OCI-LY3 (cell line): Measurements from ENCODE around the gene SLC34A1.

Experiments
- H2AFZ ChIP-seq: fragments of 200-600, 300-600 bp; shearing (Covaris generic); 2 replicates; pipeline ENCODE4 v1.6.0; 2014; ENCODE audit warnings: antibody characterized with exemption, low read depth, low read length
- H3K27ac ChIP-seq: fragments of 200-600, 300-600 bp; sonication (generic); 2 replicates; pipeline ENCODE4 v1.5.1; 2014; ENCODE audit warnings: mild to moderate bottlenecking, low read length, moderate library complexity, mixed read lengths
- H3K27me3 ChIP-seq: fragments of 200-600, 300-600 bp; sonication (generic); 2 replicates; pipeline ENCODE4 v1.6.1; 2014; ENCODE audit warnings: low read depth, low read length, mixed read lengths
- H3K36me3 ChIP-seq: fragments of 200-600, 300-600 bp; sonication (generic); replicated peaks from 2 replicates; pipeline ENCODE3; 2014; ENCODE audit warnings: low read depth, low read length, mixed read lengths
- H3K4me1 ChIP-seq: fragments of 300-600, 200-600 bp; sonication (generic); 2 replicates; pipeline ENCODE4 v1.6.1; 2014; ENCODE audit warnings: low read length, mixed read lengths
- H3K4me2 ChIP-seq: fragments of 200-600, 300-600 bp; sonication (generic); 2 replicates; pipeline ENCODE4 v1.6.1; 2014; ENCODE audit warnings: low read length, mixed read lengths
- H3K4me3 ChIP-seq: fragments of 300-600, 200-600 bp; sonication (generic); 2 replicates; pipeline ENCODE4 v1.5.1; 2014; ENCODE audit warnings: antibody characterized with exemption, mild to moderate bottlenecking, low read length, moderate library complexity
- H3K79me2 ChIP-seq: fragments of 300-600, 200-600 bp; shearing (Covaris generic); 2 replicates; pipeline ENCODE4 v1.6.1; 2014; ENCODE audit warnings: mild to moderate bottlenecking, low read length, mixed read lengths
- H3K9ac ChIP-seq: fragments of 300-600, 200-600 bp; shearing (Covaris generic); 2 replicates; pipeline ENCODE4 v1.6.0; 2014; ENCODE audit warnings: mild to moderate bottlenecking, low read length, moderate library complexity
- H3K9me3 ChIP-seq: fragments of 200-600, 300-600 bp; shearing (Covaris generic); 2 replicates; pipeline ENCODE4 v1.6.1; 2014; ENCODE audit warnings: low read length, mixed read lengths; ENCODE audit not compliant: insufficient read depth
- H4K20me1 ChIP-seq: fragments of 200-600, 300-600 bp; sonication (generic); 2 replicates; pipeline ENCODE4 v1.6.1; 2016; ENCODE audit warnings: low read length, mixed read lengths; ENCODE audit not compliant: insufficient read depth
- CTCF ChIP-seq: fragments of 200-600, 300-600 bp; sonication (generic); IDR thresholded peaks from 2 replicates; pipeline ENCODE4 v1.5.1; 2014; ENCODE audit warnings: antibody characterized with exemption, low read length, low read depth
- EZH2phosphoT487 ChIP-seq: fragments of 200-600 bp; shearing (Covaris generic); IDR thresholded peaks from 2 replicates; pipeline ENCODE4 v1.6.1; 2018; ENCODE audit warnings: antibody characterized with exemption, mixed run types, low read depth

The SLC34A1 gene

GRCh38 chr5:177442066-177442826 lies 58.0 kb downstream of the SLC34A1 start:
- Histone ChIP-seq H2AFZ (no peak overlapping the region), H3K9me3 (no peaks in the 10 kb centered on the region), H3K27me3 (no peaks in the 10 kb centered on the region), H3K79me2 (no peaks in the 10 kb centered on the region), H3K4me1 (peaks cover 20% of the 10 kb centered on the region), H3K9ac (no peak overlapping the region), H3K4me3 (no peak overlapping the region), H4K20me1 (no peaks in the 10 kb centered on the region; the same call in 1 of the 2 replicates), H3K27ac (no peak overlapping the region), H3K36me3 (peaks cover 6% of the 10 kb centered on the region), H3K4me2 (no peak overlapping the region)
- TF ChIP-seq EZH2phosphoT487 (no peak), CTCF (no peak)

DNA sequence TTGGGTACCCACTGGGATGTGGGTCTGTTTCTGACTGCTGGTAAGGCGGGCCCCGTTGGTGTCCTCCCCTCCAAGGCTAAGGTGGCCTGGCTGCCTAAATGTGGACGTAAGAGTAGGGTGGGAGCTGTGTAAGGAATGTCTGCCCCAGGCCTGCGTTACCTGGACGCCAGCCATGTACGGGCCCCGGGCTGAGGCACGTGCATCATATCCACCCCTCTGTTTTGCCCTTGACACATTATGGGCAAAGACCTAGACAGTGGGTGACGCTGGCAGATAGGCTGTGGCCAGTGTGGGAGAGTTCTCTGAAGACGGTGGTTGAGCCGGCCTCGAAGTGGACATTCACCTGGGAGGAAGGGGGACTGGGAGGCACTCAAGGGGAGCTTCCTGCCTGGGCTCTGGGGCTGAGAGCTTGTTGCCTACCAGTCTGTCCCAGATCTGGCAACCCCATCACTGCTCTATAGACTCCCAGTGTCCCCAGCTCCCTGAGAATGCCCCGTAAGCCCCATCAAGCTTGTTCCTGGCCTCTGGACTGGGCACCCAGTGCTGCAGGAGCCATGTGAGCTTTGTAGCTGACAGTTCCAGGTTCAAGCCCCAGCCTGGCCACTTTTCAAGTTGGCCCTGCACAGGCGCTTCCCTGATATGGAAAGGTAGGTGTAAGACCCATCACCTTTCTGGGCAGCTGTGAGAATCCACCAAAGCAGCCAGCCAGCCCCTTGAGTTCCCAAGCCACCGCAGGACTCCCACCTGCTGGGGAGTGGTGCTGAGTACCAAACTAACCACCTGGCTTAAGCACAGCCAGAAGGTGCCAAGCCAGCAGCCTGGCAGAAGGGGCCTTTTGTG lies 59.1 kb downstream of the SLC34A1 start:
- H3K27ac ChIP-seq = no peak overlapping the region
- H3K9me3 ChIP-seq = no peaks in the 10 kb centered on the region
- H3K4me3 ChIP-seq = no peak overlapping the region
- H3K36me3 ChIP-seq = no peaks in the 10 kb centered on the region
- H4K20me1 ChIP-seq = no peaks in the 10 kb centered on the region; the same call in 1 of the 2 replicates
- peaks cover 30% of the 10 kb centered on the region for H3K4me1 ChIP-seq
- H3K4me2 ChIP-seq = no peak overlapping the region
- H3K9ac ChIP-seq = no peak overlapping the region
- H3K79me2 ChIP-seq = no peaks in the 10 kb centered on the region
- TF ChIP-seq EZH2phosphoT487 (no peak), CTCF (no peak)
- no peak overlapping the region for H2AFZ ChIP-seq
- H3K27me3 ChIP-seq = no peaks in the 10 kb centered on the region

GRCh38 chr5:177444106-177445051 lies 60.1 kb downstream of the SLC34A1 start:
- no peak for TF ChIP-seq CTCF
- TF ChIP-seq EZH2phosphoT487 = no peak
- H4K20me1 ChIP-seq = no peaks in the 10 kb centered on the region
- H2AFZ ChIP-seq = no peak overlapping the region
- H3K27me3 ChIP-seq = no peaks in the 10 kb centered on the region
- no peak overlapping the region for H3K4me3 ChIP-seq
- peaks cover 35% of the 10 kb centered on the region for H3K4me1 ChIP-seq
- no peaks in the 10 kb centered on the region for H3K36me3 ChIP-seq
- no peak overlapping the region for H3K9ac ChIP-seq
- no peaks in the 10 kb centered on the region for H3K79me2 ChIP-seq
- H3K27ac ChIP-seq = no peak overlapping the region
- no peak overlapping the region for H3K4me2 ChIP-seq
- no peaks in the 10 kb centered on the region for H3K9me3 ChIP-seq
